SU-DHL-6 (cell line): ENCODE results near the gene EPHA7.

Source experiments
- H2AFZ ChIP-seq: fragments of 200-600 bp; sonication (generic); 2 replicates; pipeline ENCODE4 v1.6.1; 2014; ENCODE audit warnings: low read depth, mild to moderate bottlenecking, moderate library complexity, mixed read lengths, antibody characterized with exemption, low read length; ENCODE audit not compliant: severe bottlenecking
- H3F3A ChIP-seq: fragments of 200-600 bp; shearing (Covaris generic); 2 replicates; pipeline ENCODE4 v1.6.0; 2016; ENCODE audit warnings: antibody characterized with exemption, mild to moderate bottlenecking; ENCODE audit not compliant: insufficient read depth
- H3K27ac ChIP-seq: fragments of 200-600 bp; sonication (generic); 2 replicates; pipeline ENCODE4 v1.5.1; 2016; ENCODE audit warnings: low read depth, mild to moderate bottlenecking, low read length, moderate library complexity, mixed read lengths
- H3K27me3 ChIP-seq: fragments of 200-600 bp; sonication (generic), shearing (Covaris generic); 2 replicates; pipeline ENCODE4 v1.6.0; 2014; ENCODE audit warnings: mild to moderate bottlenecking, low read length
- H3K36me3 ChIP-seq: fragments of 200-600 bp; sonication (generic); 2 replicates; pipeline ENCODE4 v1.6.1; 2014; ENCODE audit warnings: mild to moderate bottlenecking, low read length, mixed read lengths
- H3K4me2 ChIP-seq: fragments of 300-600, 200-600 bp; shearing (Covaris generic), sonication (generic); 2 replicates; pipeline ENCODE4 v1.6.0; 2014; ENCODE audit warnings: low read length, low read depth, mild to moderate bottlenecking; ENCODE audit not compliant: poor library complexity, severe bottlenecking
- H3K4me3 ChIP-seq: fragments of 200-600 bp; sonication (generic); 2 replicates; pipeline ENCODE4 v1.5.1; 2014; ENCODE audit warnings: antibody characterized with exemption, low read length, mild to moderate bottlenecking, mixed read lengths; ENCODE audit not compliant: insufficient read depth, poor library complexity, severe bottlenecking
- H3K79me2 ChIP-seq: fragments of 200-600 bp; sonication (generic); 2 replicates; pipeline ENCODE4 v1.6.1; 2014; ENCODE audit warnings: mild to moderate bottlenecking, low read length, moderate library complexity; ENCODE audit not compliant: insufficient read depth
- H3K9ac ChIP-seq: fragments of 200-600 bp; sonication (generic); 2 replicates; pipeline ENCODE4 v1.7.0; 2014; ENCODE audit warnings: mild to moderate bottlenecking, low read length
- H3K9me2 ChIP-seq: fragments of 200-600 bp; sonication (generic); replicated peaks from 2 replicates; pipeline ENCODE4 v1.6.1; 2014; ENCODE audit warnings: low read length; ENCODE audit not compliant: insufficient read depth
- H3K9me3 ChIP-seq: fragments of 200-600 bp; sonication (generic); 2 replicates; pipeline ENCODE4 v1.6.1; 2014; ENCODE audit warnings: low read length, mixed read lengths; ENCODE audit not compliant: insufficient read depth
- H4K20me1 ChIP-seq: fragments of 200-600 bp; sonication (generic); 2 replicates; pipeline ENCODE4 v1.6.1; 2014; ENCODE audit warnings: low read depth, mild to moderate bottlenecking, antibody characterized with exemption, low read length, moderate library complexity, mixed read lengths
- CTCF ChIP-seq: fragments of 200-600 bp; sonication (generic); IDR thresholded peaks from one replicate; pipeline ENCODE4 v1.5.1; 2017; ENCODE audit warnings: antibody characterized with exemption, mild to moderate bottlenecking, low read length, moderate library complexity; ENCODE audit not compliant: insufficient read depth, poor library complexity, severe bottlenecking
- EZH2phosphoT487 ChIP-seq: fragments of 200-600 bp; sonication (generic), shearing (Covaris generic); conservative IDR thresholded peaks from 2 replicates; pipeline ENCODE4 v1.6.1; 2018; ENCODE audit warnings: mild to moderate bottlenecking, antibody characterized with exemption, low read length, moderate library complexity, mixed read lengths

The EPHA7 gene

GRCh38 chr6:93209358-93209757 lies 210.0 kb downstream of the EPHA7 start:
- Histone ChIP-seq H3K36me3 (no peaks in the 10 kb centered on the region), H3K4me2 (no peak overlapping the region), H3K9me3 (no peaks in the 10 kb centered on the region), H3K4me3 (no peak overlapping the region), H3K9me2 (no peaks in the 10 kb centered on the region), H3K79me2 (no peaks in the 10 kb centered on the region), H3K27ac (no peak overlapping the region), H3F3A (no peaks in the 10 kb centered on the region), H4K20me1 (no peaks in the 10 kb centered on the region), H3K9ac (no peak overlapping the region), H3K27me3 (no peaks in the 10 kb centered on the region), H2AFZ (no peak overlapping the region)
- TF ChIP-seq CTCF: no peak
- no peak for TF ChIP-seq EZH2phosphoT487

- no peaks in the 10 kb centered on the region for H3K9me2 ChIP-seq
- no peaks in the 10 kb centered on the region for H3K79me2 ChIP-seq
- no peaks in the 10 kb centered on the region for H4K20me1 ChIP-seq
- no peaks in the 10 kb centered on the region for H3K27me3 ChIP-seq
- H3K4me3 ChIP-seq: no peak overlapping the region
- H3K9me3 ChIP-seq: no peaks in the 10 kb centered on the region
- H3K36me3 ChIP-seq: no peaks in the 10 kb centered on the region
- TF ChIP-seq CTCF (no peak), EZH2phosphoT487 (no peak)
- H3K9ac ChIP-seq: no peak overlapping the region
- no peak overlapping the region for H3K27ac ChIP-seq
- H2AFZ ChIP-seq: no peak overlapping the region
- no peak overlapping the region for H3K4me2 ChIP-seq
- no peaks in the 10 kb centered on the region for H3F3A ChIP-seq
These were observed 222.9 kb downstream of the EPHA7 start for GRCh38 chr6:93196406-93196970.

- Histone ChIP-seq H3K79me2 (no peaks in the 10 kb centered on the region), H3K4me2 (no peak overlapping the region), H3K36me3 (no peaks in the 10 kb centered on the region), H3K27me3 (no peaks in the 10 kb centered on the region), H4K20me1 (no peaks in the 10 kb centered on the region), H3K9me2 (no peaks in the 10 kb centered on the region), H2AFZ (no peak overlapping the region), H3K4me3 (no peak overlapping the region), H3F3A (no peaks in the 10 kb centered on the region), H3K9me3 (no peaks in the 10 kb centered on the region), H3K9ac (no peak overlapping the region), H3K27ac (no peak overlapping the region)
- no peak for TF ChIP-seq CTCF
- TF ChIP-seq EZH2phosphoT487: no peak
These were observed 224.9 kb downstream of the EPHA7 start for GRCh38 chr6:93194480-93194879.
